ENCODE measurements around the gene TLE7. TPM values are rescaled to one million over a fixed set of nuclear protein-coding genes. Genes with fewer than 3 reads are reported as not detected.

TLE7 gene
- total RNA-seq, 1 donor from 2014 or later: not detected

Other genes with a start within 250 kb of the TLE7 start
- 8.2 TPM for gene HYDIN, start 211.3 kb downstream of the TLE7 start, total RNA-seq (ENCODE audit: insufficient read depth, low replicate concordance)
- gene CMTR2, start 152.7 kb downstream of the TLE7 start, total RNA-seq (ENCODE audit: insufficient read depth, low replicate concordance): 38.5 TPM
- 1.7 TPM for gene CALB2, start 83.3 kb downstream of the TLE7 start, total RNA-seq (ENCODE audit: insufficient read depth, low replicate concordance)
- 19.0 TPM for gene ZNF23, start 20.2 kb upstream of the TLE7 start, total RNA-seq (ENCODE audit: insufficient read depth, low replicate concordance)
- 19.3 TPM for gene ZNF19, start 47.3 kb upstream of the TLE7 start, total RNA-seq (ENCODE audit: insufficient read depth, low replicate concordance)
- gene CHST4, start 84.4 kb upstream of the TLE7 start, total RNA-seq (ENCODE audit: insufficient read depth, low replicate concordance): 1.2 TPM
- 7.0 TPM for gene TAT, start 135.0 kb upstream of the TLE7 start, total RNA-seq (ENCODE audit: insufficient read depth, low replicate concordance)
- 4.1 TPM for gene MARVELD3, start 184.1 kb upstream of the TLE7 start, total RNA-seq (ENCODE audit: insufficient read depth, low replicate concordance)

Measured in umbilical cord (tissue), 1 donor.